HG03558 (cell line): Measurements from ENCODE around the gene SPRED2.

ENCODE experiments used
- ATAC-seq: cut with Tn5 transposase; IDR thresholded peaks from one replicate; pipeline ENCODE4 v1.9.1; 2021; ENCODE audit warnings: moderate number of reproducible peaks; ENCODE audit not compliant: unreplicated experiment; ENCODE audit errors: extremely low read depth

Gene SPRED2

GRCh38 chr2:65292461-65293011, 139.9 kb downstream of the SPRED2 start:
- no peak for ATAC-seq

- no peak for ATAC-seq
Measured at GRCh38 chr2:65292106-65292400, 140.3 kb downstream of the SPRED2 start.

- ATAC-seq: no peak
Measured at GRCh38 chr2:65291216-65292105, 140.9 kb downstream of the SPRED2 start.

- ATAC-seq: no peak
Measured at GRCh38 chr2:65287364-65287763, 145.0 kb downstream of the SPRED2 start.

GRCh38 chr2:65282477-65283053, 149.8 kb downstream of the SPRED2 start:
- no peak for ATAC-seq

GRCh38 chr2:65281627-65282351, 150.6 kb downstream of the SPRED2 start:
- no peak for ATAC-seq

- no peak for ATAC-seq
Measured at GRCh38 chr2:65279756-65280155, 152.6 kb downstream of the SPRED2 start.

- no peak for ATAC-seq
Measured at GRCh38 chr2:65278531-65278981, 153.8 kb downstream of the SPRED2 start.

- ATAC-seq: no peak
Measured at GRCh38 chr2:65277791-65278483, 154.5 kb downstream of the SPRED2 start.

- no peak for ATAC-seq
Measured at GRCh38 chr2:65277118-65277517, 155.3 kb downstream of the SPRED2 start.

GRCh38 chr2:65276609-65277008, 155.8 kb downstream of the SPRED2 start:
- ATAC-seq: no peak

- no peak for ATAC-seq
Measured at GRCh38 chr2:65275141-65275915, 157.1 kb downstream of the SPRED2 start.

- no peak for ATAC-seq
Measured at GRCh38 chr2:65273344-65273743, 159.1 kb downstream of the SPRED2 start.

GRCh38 chr2:65268957-65269356, 163.4 kb downstream of the SPRED2 start:
- ATAC-seq: no peak

GRCh38 chr2:65267008-65267407, 165.4 kb downstream of the SPRED2 start:
- ATAC-seq: no peak

- no peak for ATAC-seq
Measured at GRCh38 chr2:65265671-65266045, 166.7 kb downstream of the SPRED2 start.

GRCh38 chr2:65264821-65265670, 167.4 kb downstream of the SPRED2 start:
- ATAC-seq: no peak

- no peak for ATAC-seq
Measured at GRCh38 chr2:65263986-65264385, 168.4 kb downstream of the SPRED2 start.

- no peak for ATAC-seq
Measured at GRCh38 chr2:65263262-65263661, 169.1 kb downstream of the SPRED2 start.
